OCI-LY7 (cell line): ENCODE data around the gene TAGLN2. TPM values are rescaled to one million over a fixed set of nuclear protein-coding genes. Genes with fewer than 3 reads are reported as not detected.

Source experiments
- BruUV-seq: library from RNA; stranded (reverse); fragments of 400-500 nt; replicated peaks from 2 replicates; lab custom pipeline; 2021; lab: Mats Ljungman, UMichigan
- CTCF ChIA-PET: fragments of 300-600 bp; sonication (Branson Sonifier 250); formaldehyde crosslinking; loops from one replicate; lab custom pipeline; 2022; ENCODE audit warnings: antibody characterized with exemption; ENCODE audit not compliant: unreplicated experiment; lab: Charles Lee
- POLR2A ChIA-PET: fragments of 300-600 bp; sonication (Branson Sonifier 250); formaldehyde crosslinking; loops from one replicate; lab custom pipeline; 2022; ENCODE audit warnings: antibody characterized with exemption; lab: Charles Lee
- DNase-seq: peaks from one replicate; pipeline ENCODE4 v3.0.0-alpha.2; 2015; ENCODE audit warnings: low spot score
- H2AFZ ChIP-seq: fragments of 200-600 bp; sonication (generic), shearing (Covaris generic); 2 replicates; pipeline ENCODE4 v1.6.1; 2014; ENCODE audit warnings: mild to moderate bottlenecking, antibody characterized with exemption, low read length, moderate library complexity
- H3K27ac ChIP-seq: fragments of 200-600 bp; sonication (generic); 2 replicates; pipeline ENCODE4 v1.5.1; 2014; ENCODE audit warnings: mixed run types, low read depth, mild to moderate bottlenecking, moderate library complexity, low read length, inconsistent platforms; ENCODE audit not compliant: poor library complexity, severe bottlenecking
- H3K36me3 ChIP-seq: fragments of 200-600 bp; sonication (generic); 2 replicates; pipeline ENCODE4 v1.6.1; 2014; ENCODE audit warnings: mild to moderate bottlenecking, antibody characterized with exemption, low read length, moderate library complexity, mixed read lengths; ENCODE audit not compliant: insufficient read depth
- H3K4me1 ChIP-seq: fragments of 200-600 bp; sonication (generic); 2 replicates; pipeline ENCODE4 v1.5.1; 2014; ENCODE audit warnings: mild to moderate bottlenecking, low read length; ENCODE audit not compliant: insufficient read depth, poor library complexity, severe bottlenecking
- H3K4me2 ChIP-seq: fragments of 200-600 bp; sonication (generic); 2 replicates; pipeline ENCODE4 v1.6.1; 2014; ENCODE audit warnings: mild to moderate bottlenecking, low read length
- H3K4me3 ChIP-seq: fragments of 200-600 bp; sonication (generic); 2 replicates; pipeline ENCODE4 v1.5.1; 2014; ENCODE audit warnings: mild to moderate bottlenecking, low read depth, low read length; ENCODE audit not compliant: poor library complexity, severe bottlenecking
- H3K79me2 ChIP-seq: fragments of 200-600 bp; sonication (generic); 2 replicates; pipeline ENCODE4 v1.6.1; 2016; ENCODE audit warnings: low read depth, mild to moderate bottlenecking, low read length, moderate library complexity, mixed read lengths; ENCODE audit not compliant: insufficient read depth
- H3K9me2 ChIP-seq: fragments of 200-600 bp; sonication (generic); 2 replicates; pipeline ENCODE4 v1.6.1; 2016; ENCODE audit warnings: mild to moderate bottlenecking, low read length, mixed read lengths; ENCODE audit not compliant: insufficient read depth
- H3K9me3 ChIP-seq: fragments of 200-600 bp; sonication (generic); 2 replicates; pipeline ENCODE4 v1.6.1; 2014; ENCODE audit warnings: mild to moderate bottlenecking, mixed run types, low read length, mixed read lengths
- H4K20me1 ChIP-seq: fragments of 200-600 bp; sonication (generic); 2 replicates; pipeline ENCODE4 v1.6.1; 2014; ENCODE audit warnings: mild to moderate bottlenecking, antibody characterized with exemption, low read length, moderate library complexity, mixed read lengths; ENCODE audit not compliant: insufficient read depth
- EZH2phosphoT487 ChIP-seq: fragments of 200-600 bp; sonication (generic); IDR thresholded peaks from 2 replicates; pipeline ENCODE4 v1.6.1; 2018; ENCODE audit warnings: low read depth, borderline replicate concordance, mild to moderate bottlenecking, mixed run types, antibody characterized with exemption, low read length, moderate library complexity, mixed read lengths
- intact Hi-C: fragments of 100-400 bp; cut with micrococcal nuclease; formaldehyde crosslinking; loops from one replicate; pipeline ENCODE4 v1.10.0; 2022; ENCODE audit not compliant: unreplicated experiment
- total RNA-seq, 2 experiments: library from RNA; depleted of rRNA in 1 of 2; stranded (reverse); fragments of >200 nt in 1 of 2; shearing (Covaris generic) in 1 of 2; gene quantifications; 2 replicates each; pipeline ENCODE4 v1.2.3, GENCODE V29; 2014 to 2022
- TF ChIP-seq, protein P1 (sequence below): fragments of 200-600 bp; sonication (generic); conservative IDR thresholded peaks from 2 replicates; pipeline ENCODE4 v1.5.1; 2014; ENCODE audit warnings: mild to moderate bottlenecking, antibody characterized with exemption, low read length, moderate library complexity, mixed read lengths

The TAGLN2 gene
- total RNA-seq, 2 experiments from 2014 or later: 193 to 215 TPM

DNA sequence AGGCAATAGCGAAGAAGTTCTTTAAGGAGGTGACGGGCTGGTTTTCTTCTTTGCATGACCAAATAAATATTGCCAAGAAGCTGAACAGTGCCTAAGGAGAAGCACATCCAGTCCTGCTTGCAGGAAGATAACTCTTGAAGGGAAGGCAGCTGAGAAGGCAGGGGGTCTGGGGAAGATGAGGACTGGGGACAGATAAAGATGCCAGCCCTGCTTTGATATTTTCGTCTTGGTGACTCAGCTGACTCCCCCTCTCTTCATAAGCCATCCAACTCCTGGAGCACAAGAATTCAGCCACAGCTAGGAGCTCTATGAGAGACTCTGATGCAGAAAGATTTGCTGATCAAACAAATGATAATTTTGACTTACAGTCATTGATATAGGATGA, 28.8 kb downstream of the TAGLN2 start:
- Histone ChIP-seq H3K79me2 (no peaks in the 10 kb centered on the region), H3K27ac (no peak overlapping the region), H3K9me3 (no peaks in the 10 kb centered on the region), H3K36me3 (no peaks in the 10 kb centered on the region), H3K4me3 (no peak overlapping the region), H4K20me1 (no peaks in the 10 kb centered on the region), H3K4me2 (no peak overlapping the region), H3K4me1 (no peaks in the 10 kb centered on the region), H2AFZ (no peak overlapping the region), H3K9me2 (no peaks in the 10 kb centered on the region)
- no peak for DNase-seq
- ChIA-PET POLR2A (no interaction called here), CTCF (no interaction called here)
- BruUV-seq: no TSS peak
- TF ChIP-seq, protein P1, sequence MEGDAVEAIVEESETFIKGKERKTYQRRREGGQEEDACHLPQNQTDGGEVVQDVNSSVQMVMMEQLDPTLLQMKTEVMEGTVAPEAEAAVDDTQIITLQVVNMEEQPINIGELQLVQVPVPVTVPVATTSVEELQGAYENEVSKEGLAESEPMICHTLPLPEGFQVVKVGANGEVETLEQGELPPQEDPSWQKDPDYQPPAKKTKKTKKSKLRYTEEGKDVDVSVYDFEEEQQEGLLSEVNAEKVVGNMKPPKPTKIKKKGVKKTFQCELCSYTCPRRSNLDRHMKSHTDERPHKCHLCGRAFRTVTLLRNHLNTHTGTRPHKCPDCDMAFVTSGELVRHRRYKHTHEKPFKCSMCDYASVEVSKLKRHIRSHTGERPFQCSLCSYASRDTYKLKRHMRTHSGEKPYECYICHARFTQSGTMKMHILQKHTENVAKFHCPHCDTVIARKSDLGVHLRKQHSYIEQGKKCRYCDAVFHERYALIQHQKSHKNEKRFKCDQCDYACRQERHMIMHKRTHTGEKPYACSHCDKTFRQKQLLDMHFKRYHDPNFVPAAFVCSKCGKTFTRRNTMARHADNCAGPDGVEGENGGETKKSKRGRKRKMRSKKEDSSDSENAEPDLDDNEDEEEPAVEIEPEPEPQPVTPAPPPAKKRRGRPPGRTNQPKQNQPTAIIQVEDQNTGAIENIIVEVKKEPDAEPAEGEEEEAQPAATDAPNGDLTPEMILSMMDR: no peak
- TF ChIP-seq EZH2phosphoT487: no peak
- intact Hi-C loops: no loop called here

DNA sequence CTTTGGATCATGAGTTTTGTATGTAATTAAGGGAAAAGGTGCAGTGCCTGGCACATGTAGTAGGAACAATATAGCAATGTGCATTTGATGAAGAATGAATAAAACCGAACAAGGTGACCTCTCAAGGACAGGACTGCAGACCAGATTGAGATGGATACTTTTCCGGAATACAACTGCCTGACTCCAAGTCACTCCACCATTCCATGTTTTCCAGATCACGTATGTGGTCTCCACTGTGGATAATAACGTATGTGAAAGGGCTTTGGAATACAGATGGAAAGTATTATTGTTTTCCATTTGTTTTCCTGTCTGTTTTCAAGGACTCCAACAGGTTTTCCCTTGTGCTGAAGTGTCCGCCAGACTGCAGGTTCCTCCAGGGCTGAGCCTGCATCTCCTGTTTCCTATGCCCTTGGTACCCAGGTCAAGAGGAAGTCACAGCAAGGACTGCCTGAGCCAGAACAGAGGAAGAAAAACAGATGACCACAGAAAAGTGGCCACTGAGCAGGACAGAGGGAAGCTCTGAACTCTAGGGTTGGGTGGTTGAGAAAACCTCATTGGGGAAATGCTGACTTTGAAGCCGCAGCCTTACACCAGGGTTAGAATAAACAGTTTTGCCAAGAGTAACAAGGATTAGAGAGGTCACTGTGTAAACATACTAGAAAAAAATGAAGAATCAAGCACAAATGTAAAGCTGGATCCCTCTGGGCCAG, 29.3 kb downstream of the TAGLN2 start:
- DNase-seq: no peak
- POLR2A ChIA-PET: no interaction called here
- intact Hi-C loops: no loop called here
- TF ChIP-seq, protein P1: no peak
- H3K9me2 ChIP-seq: no peaks in the 10 kb centered on the region
- H2AFZ ChIP-seq: no peak overlapping the region
- H3K27ac ChIP-seq: no peak overlapping the region
- H3K36me3 ChIP-seq: no peaks in the 10 kb centered on the region
- CTCF ChIA-PET: no interaction called here
- no peaks in the 10 kb centered on the region for H3K79me2 ChIP-seq
- H3K4me3 ChIP-seq: no peak overlapping the region
- BruUV-seq: no TSS peak
- no peaks in the 10 kb centered on the region for H3K4me1 ChIP-seq
- no peak overlapping the region for H3K4me2 ChIP-seq
- no peaks in the 10 kb centered on the region for H4K20me1 ChIP-seq
- no peaks in the 10 kb centered on the region for H3K9me3 ChIP-seq

DNA sequence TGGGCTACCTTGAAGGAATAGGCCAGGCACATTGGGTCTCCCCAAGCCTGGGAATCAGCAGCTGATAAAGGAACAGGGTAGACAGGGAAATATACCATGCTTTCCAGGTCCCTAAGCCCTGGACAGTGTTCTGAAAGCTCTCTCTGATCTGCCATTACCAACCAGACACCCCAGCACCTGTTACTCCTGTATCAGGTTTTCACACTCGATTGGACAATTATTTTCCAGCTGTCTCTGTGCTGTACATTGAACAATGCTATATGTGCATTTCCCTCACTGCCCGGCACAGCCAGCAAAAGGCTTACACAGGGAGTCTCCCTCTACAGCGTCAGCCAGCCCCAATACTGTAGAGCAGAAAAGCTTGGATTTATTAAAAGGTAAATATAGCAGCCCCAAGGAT, 30.0 kb downstream of the TAGLN2 start:
- TF ChIP-seq, protein P1: no peak
- TF ChIP-seq EZH2phosphoT487: no peak
- H3K9me3 ChIP-seq: no peaks in the 10 kb centered on the region
- POLR2A ChIA-PET: no interaction called here
- DNase-seq: no peak
- H3K36me3 ChIP-seq: no peaks in the 10 kb centered on the region
- H3K4me1 ChIP-seq: peaks cover 2% of the 10 kb centered on the region
- intact Hi-C loops: no loop called here
- no peak overlapping the region for H3K27ac ChIP-seq
- no peak overlapping the region for H2AFZ ChIP-seq
- no peak overlapping the region for H3K4me2 ChIP-seq
- H4K20me1 ChIP-seq: no peaks in the 10 kb centered on the region
- H3K9me2 ChIP-seq: no peaks in the 10 kb centered on the region
- CTCF ChIA-PET: no interaction called here
- H3K4me3 ChIP-seq: no peak overlapping the region
- BruUV-seq: no TSS peak
- no peaks in the 10 kb centered on the region for H3K79me2 ChIP-seq
